Kidney (tissue), 14 donors: Measurements from ENCODE around the gene LAPTM5. TPM values are rescaled to one million over a fixed set of nuclear protein-coding genes. Genes with fewer than 3 reads are reported as not detected.

Source experiments
- DNase-seq, 5 donors: peaks; one replicate each; pipeline ENCODE4 v3.0.0-alpha.2; 2013 to 2020
- FAIRE-seq: peaks from 2 replicates; lab custom pipeline; 2012; peaks lifted over from hg19 to GRCh38; lab: Jason Lieb, UNC
- H3K27ac ChIP-seq, 2 donors: one replicate each; pipeline ENCODE4 v1.7.0; 2013; ENCODE audit warnings: low read depth in 2 of 2, low read length in 2 of 2, inconsistent platforms in 1 of 2
- H3K27me3 ChIP-seq: one replicate; pipeline ENCODE4 v1.7.1; 2013; ENCODE audit warnings: low read length, inconsistent platforms; ENCODE audit not compliant: control insufficient read depth, insufficient read depth
- H3K36me3 ChIP-seq, 3 donors: one replicate each; pipeline versions ENCODE4 v1.7.0 to v1.7.1; 2013; ENCODE audit warnings: low read length in 3 of 3, control low read depth in 1 of 3, inconsistent platforms in 1 of 3; ENCODE audit not compliant: insufficient read depth in 3 of 3, control insufficient read depth in 2 of 3
- H3K4me1 ChIP-seq, 3 donors: one replicate each; pipeline versions ENCODE4 v1.7.0 to v1.7.1; 2013; ENCODE audit warnings: low read length in 3 of 3, inconsistent platforms in 1 of 3, low read depth in 1 of 3; ENCODE audit not compliant: control insufficient read depth in 2 of 3, insufficient read depth in 2 of 3
- H3K4me3 ChIP-seq, 3 donors: one replicate each; pipeline versions ENCODE4 v1.7.0 to v1.8.1; 2013; ENCODE audit warnings: low read length in 3 of 3, control low read depth in 1 of 3, inconsistent platforms in 1 of 3
- H3K9ac ChIP-seq, 3 donors: one replicate each; pipeline versions ENCODE4 v1.7.0 to v1.7.1; 2013; ENCODE audit warnings: low read length in 3 of 3, control low read depth in 1 of 3, inconsistent platforms in 1 of 3
- H3K9me3 ChIP-seq, 3 donors: one replicate each; pipeline versions ENCODE4 v1.7.0 to v1.7.1; 2013; ENCODE audit warnings: low read length in 3 of 3, control low read depth in 1 of 3, inconsistent platforms in 1 of 3; ENCODE audit not compliant: control insufficient read depth in 2 of 3, insufficient read depth in 1 of 3
- intact Hi-C: fragments of 100-400 bp; cut with DNase I; formaldehyde crosslinking; loops from one replicate; pipeline ENCODE4 v1.11.1; 2022
- polyA plus RNA-seq: library from polyadenylated mRNA; stranded (reverse); fragments of 350-450 nt; fragmentation: Illumina TruSeq; extraction: RNeasy Lipid Tissue Mini Kit (QIAGEN cat#74804); gene quantifications from one replicate; pipeline ENCODE4 v1.2.3, GENCODE V29; 2014; ENCODE audit warnings: low read depth, low replicate concordance; ENCODE audit not compliant: insufficient read depth
- total RNA-seq: library from RNA; stranded (reverse); fragmentation: NEBNext Ultra II Directional; extraction: Animal tissue kit (Norgen Biotek cat#: 25700); gene quantifications from one replicate; pipeline ENCODE4 v1.2.1, GENCODE V29; 2021
- TF ChIP-seq, protein P1 (sequence below): IDR thresholded peaks from 3 replicates; pipeline ENCODE4 v1.5.1; 2012; ENCODE audit warnings: mild to moderate bottlenecking, moderate library complexity, borderline replicate concordance; ENCODE audit not compliant: insufficient read depth; ENCODE audit errors: extremely low read depth
- donor health status: control.
- donor health status: control.
- donor health status: control.
- donor health status: control.
- donor health status: control.
- donor health status: DM: yes; HTN: yes; CAD: no.
- donor health status: Normal renal cell carcinoma (clear cell type).

Gene LAPTM5
- total and polyA plus RNA-seq, 2 donors from 2014 or later, result 23.5 to 108 TPM

DNA sequence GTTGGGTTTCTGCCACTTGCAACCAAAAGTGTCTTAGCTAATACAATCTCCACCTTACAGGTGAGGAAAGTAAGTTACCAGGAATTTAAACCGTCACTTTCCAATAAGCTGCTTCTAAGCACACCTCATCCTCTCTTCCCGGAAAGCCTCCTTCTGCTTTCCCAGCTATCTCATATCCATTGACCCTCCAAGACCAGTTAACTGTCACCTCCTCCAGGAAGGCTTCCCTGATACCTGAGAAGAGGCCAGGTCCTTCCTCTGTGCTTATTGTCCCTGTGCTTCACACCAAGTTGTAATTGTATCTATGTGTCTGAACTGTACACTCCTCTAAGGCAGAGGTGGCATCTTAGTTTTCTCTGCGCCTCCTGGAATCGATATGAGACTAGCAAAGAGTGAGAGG, 23.0 kb downstream of the LAPTM5 start:
- intact Hi-C loops, result no loop called here
- TF ChIP-seq, protein P1, sequence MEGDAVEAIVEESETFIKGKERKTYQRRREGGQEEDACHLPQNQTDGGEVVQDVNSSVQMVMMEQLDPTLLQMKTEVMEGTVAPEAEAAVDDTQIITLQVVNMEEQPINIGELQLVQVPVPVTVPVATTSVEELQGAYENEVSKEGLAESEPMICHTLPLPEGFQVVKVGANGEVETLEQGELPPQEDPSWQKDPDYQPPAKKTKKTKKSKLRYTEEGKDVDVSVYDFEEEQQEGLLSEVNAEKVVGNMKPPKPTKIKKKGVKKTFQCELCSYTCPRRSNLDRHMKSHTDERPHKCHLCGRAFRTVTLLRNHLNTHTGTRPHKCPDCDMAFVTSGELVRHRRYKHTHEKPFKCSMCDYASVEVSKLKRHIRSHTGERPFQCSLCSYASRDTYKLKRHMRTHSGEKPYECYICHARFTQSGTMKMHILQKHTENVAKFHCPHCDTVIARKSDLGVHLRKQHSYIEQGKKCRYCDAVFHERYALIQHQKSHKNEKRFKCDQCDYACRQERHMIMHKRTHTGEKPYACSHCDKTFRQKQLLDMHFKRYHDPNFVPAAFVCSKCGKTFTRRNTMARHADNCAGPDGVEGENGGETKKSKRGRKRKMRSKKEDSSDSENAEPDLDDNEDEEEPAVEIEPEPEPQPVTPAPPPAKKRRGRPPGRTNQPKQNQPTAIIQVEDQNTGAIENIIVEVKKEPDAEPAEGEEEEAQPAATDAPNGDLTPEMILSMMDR, result no peak
- H3K27ac ChIP-seq, result no peak overlapping the region
- H3K4me3 ChIP-seq, result no peak overlapping the region
- no peaks in the 10 kb centered on the region for H3K36me3 ChIP-seq
- H3K9me3 ChIP-seq, result no peaks in the 10 kb centered on the region
- H3K27me3 ChIP-seq, result no peaks in the 10 kb centered on the region
- H3K9ac ChIP-seq, result no peak overlapping the region
- DNase-seq (no peak), FAIRE-seq (no peak)
- H3K4me1 ChIP-seq, result peaks cover 0 to 3% (median 3%) of the 10 kb centered on the region in 3 donors

DNA sequence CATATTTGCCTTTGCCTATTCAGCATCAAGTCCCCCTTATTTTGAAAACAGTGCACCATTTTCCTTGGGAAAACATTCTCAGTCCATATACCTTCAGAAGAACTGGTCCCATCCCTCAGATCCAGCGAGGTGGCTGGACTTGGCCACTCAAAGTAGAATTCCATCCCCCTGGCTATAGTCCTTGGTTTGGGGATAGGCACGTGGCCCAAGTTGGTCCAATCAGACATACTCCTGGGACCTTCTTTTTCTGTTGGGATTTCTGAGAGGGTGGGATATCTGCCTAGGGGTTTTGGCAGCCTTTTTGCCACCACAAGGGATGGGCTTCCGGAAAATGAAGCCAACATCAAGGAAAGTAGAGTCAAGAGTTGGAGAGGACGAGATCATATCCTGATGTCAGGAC, 23.5 kb downstream of the LAPTM5 start:
- H3K4me1 ChIP-seq, result peaks cover 0 to 3% (median 3%) of the 10 kb centered on the region in 3 donors
- no peaks in the 10 kb centered on the region for H3K9me3 ChIP-seq
- DNase-seq (no peak), FAIRE-seq (no peak)
- no peak overlapping the region for H3K9ac ChIP-seq
- no peak overlapping the region for H3K4me3 ChIP-seq
- intact Hi-C loops, result no loop called here
- no peak overlapping the region for H3K27ac ChIP-seq
- TF ChIP-seq, protein P1, result no peak
- H3K36me3 ChIP-seq, result no peaks in the 10 kb centered on the region
- H3K27me3 ChIP-seq, result no peaks in the 10 kb centered on the region

DNA sequence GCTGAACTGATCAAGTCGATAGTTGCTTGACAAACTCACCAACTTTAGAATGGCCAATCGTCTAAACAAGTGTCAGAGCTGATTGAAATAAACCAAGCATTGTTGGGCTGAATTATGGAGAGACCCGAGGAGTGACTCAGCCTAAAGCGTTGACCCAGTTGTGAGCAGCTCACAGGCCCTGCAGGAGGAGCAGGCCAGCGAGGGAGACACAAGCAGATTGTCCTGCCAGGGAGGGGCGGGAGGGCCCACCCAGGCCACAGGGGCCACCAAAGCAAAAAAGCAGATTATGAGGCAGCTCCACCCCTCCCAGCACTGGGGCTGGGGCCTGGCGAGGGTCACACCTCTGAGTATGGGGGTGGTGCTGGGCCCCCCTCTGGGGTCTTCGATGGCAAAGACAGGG, 24.1 kb downstream of the LAPTM5 start:
- H3K27me3 ChIP-seq, result no peaks in the 10 kb centered on the region
- H3K9me3 ChIP-seq, result no peaks in the 10 kb centered on the region
- H3K4me1 ChIP-seq, result peaks cover 0 to 3% (median 3%) of the 10 kb centered on the region in 3 donors
- TF ChIP-seq, protein P1, result no peak
- no peak overlapping the region for H3K27ac ChIP-seq
- no peaks in the 10 kb centered on the region for H3K36me3 ChIP-seq
- intact Hi-C loops, result no loop called here
- no peak overlapping the region for H3K9ac ChIP-seq
- no peak overlapping the region for H3K4me3 ChIP-seq
- DNase-seq (no peak), FAIRE-seq (no peak)
